ENCODE measurements around the gene FNDC11. TPM values are rescaled to one million over a fixed set of nuclear protein-coding genes. Genes with fewer than 3 reads are reported as not detected.

The FNDC11 gene
- total RNA-seq, 5 donors from 2014 or later (not counting 1 experiment from before 2014, with no cell fraction given) = 0.38 to 1.8 (median 0.70) TPM

Other genes starting within 250 kb of the FNDC11 start
- not detected for gene CHRNA4, start 192.8 kb upstream of the FNDC11 start, total RNA-seq
- gene KCNQ2, start 81.5 kb upstream of the FNDC11 start, total RNA-seq = under 1 TPM; 0.19 to 0.49 (median 0.32) TPM
- 1 to 10 TPM in 3 of 5 donors, under 1 TPM in 2; 0.50 to 3.1 (median 1.1) TPM for gene EEF1A2, start 55.1 kb upstream of the FNDC11 start, total RNA-seq
- gene PPDPF, start 33.4 kb upstream of the FNDC11 start, total RNA-seq = 100 to 1,000 TPM; 147 to 320 (median 300) TPM
- gene PTK6, start 16.8 kb upstream of the FNDC11 start, total RNA-seq = under 1 TPM; 0.15 to 0.47 (median 0.23) TPM
- gene SRMS, start 6.4 kb upstream of the FNDC11 start, total RNA-seq = not detected
- 10 to 100 TPM; 31.6 to 73.0 (median 43.5) TPM for gene HELZ2, start 20.1 kb downstream of the FNDC11 start, total RNA-seq
- 10 to 100 TPM; 20.7 to 30.3 (median 29.0) TPM for gene GMEB2, start 72.9 kb downstream of the FNDC11 start, total RNA-seq
- gene STMN3, start 99.3 kb downstream of the FNDC11 start, total RNA-seq = 100 to 1,000 TPM in 3 of 5 donors, 10 to 100 TPM in 2; 92.9 to 121 (median 107) TPM
- 10 to 100 TPM; 30.7 to 41.6 (median 36.8) TPM for gene RTEL1, start 104.2 kb downstream of the FNDC11 start, total RNA-seq
- gene TNFRSF6B, start 142.5 kb downstream of the FNDC11 start, total RNA-seq = 1 to 10 TPM in 2 of 5 donors, under 1 TPM in 2, not detected in 1; 0.37 to 1.5 (median 0.91) TPM
- gene ARFRP1, start 153.8 kb downstream of the FNDC11 start, total RNA-seq = 100 to 1,000 TPM in 2 of 5 donors, 10 to 100 TPM in 3; 58.5 to 102 (median 99.5) TPM
- gene ZGPAT, start 153.9 kb downstream of the FNDC11 start, total RNA-seq = 10 to 100 TPM; 42.7 to 71.0 (median 59.0) TPM
- gene LIME1, start 182.5 kb downstream of the FNDC11 start, total RNA-seq = 100 to 1,000 TPM; 144 to 248 (median 172) TPM
- 100 to 1,000 TPM; 110 to 173 (median 135) TPM for gene SLC2A4RG, start 185.6 kb downstream of the FNDC11 start, total RNA-seq

All from T-cell (primary cell).